Natural killer cell (primary cell): ENCODE results near the gene ARHGAP26. TPM values are rescaled to one million over a fixed set of nuclear protein-coding genes. Genes with fewer than 3 reads are reported as not detected.

Experiments
- ATAC-seq, 3 donors: fragments of 150-1000 bp in 2 of 3; fragments of 200-7000 bp in 1 of 3; cut with Tn5 transposase; 1 replicate in 1 of 3; 2 replicates in 2 of 3; pipeline ENCODE4 v1.10.0; 2021; ENCODE audit warnings: mild to moderate bottlenecking in 2 of 3, moderate library complexity in 2 of 3
- DNase-seq, 2 donors: peaks; one replicate each; pipeline versions ENCODE4 v3.0.0 to v3.0.0-alpha.2; 2013 to 2021; ENCODE audit warnings: mixed read lengths in 1 of 2
- H3K27ac ChIP-seq: one replicate; pipeline ENCODE4 v1.5.1; 2013; ENCODE audit warnings: mild to moderate bottlenecking, low read length
- H3K27me3 ChIP-seq: one replicate; pipeline ENCODE4 v1.6.1; 2013; ENCODE audit warnings: low read length; ENCODE audit not compliant: control insufficient read depth, insufficient read depth
- H3K36me3 ChIP-seq: one replicate; pipeline ENCODE4 v1.6.1; 2013; ENCODE audit warnings: low read length; ENCODE audit not compliant: control insufficient read depth, insufficient read depth
- H3K4me1 ChIP-seq: one replicate; pipeline ENCODE4 v1.6.1; 2013; ENCODE audit warnings: low read length; ENCODE audit not compliant: control insufficient read depth, insufficient read depth
- H3K4me3 ChIP-seq: one replicate; pipeline ENCODE4 v1.5.1; 2013; ENCODE audit warnings: low read length
- H3K9me3 ChIP-seq: one replicate; pipeline ENCODE4 v1.6.1; 2013; ENCODE audit warnings: low read length; ENCODE audit not compliant: control insufficient read depth, insufficient read depth
- H3K27ac Mint-ChIP-seq, 2 donors: one replicate each; pipeline ENCODE4 v1.8.0; 2022; ENCODE audit warnings: mild to moderate bottlenecking in 2 of 2, mixed read lengths in 2 of 2, moderate library complexity in 1 of 2
- H3K27me3 Mint-ChIP-seq, 2 donors: one replicate each; pipeline ENCODE4 v1.8.0; 2022; ENCODE audit warnings: low read depth in 2 of 2, mixed read lengths in 2 of 2
- H3K36me3 Mint-ChIP-seq: one replicate; pipeline ENCODE4 v1.8.0; 2022; ENCODE audit warnings: mixed read lengths
- H3K4me1 Mint-ChIP-seq, 2 donors: one replicate each; pipeline ENCODE4 v1.8.0; 2022; ENCODE audit warnings: mixed read lengths in 2 of 2
- H3K4me3 Mint-ChIP-seq: one replicate; pipeline ENCODE4 v1.8.0; 2022; ENCODE audit warnings: mild to moderate bottlenecking, moderate library complexity, mixed read lengths
- H3K9me3 Mint-ChIP-seq, 2 donors: one replicate each; pipeline ENCODE4 v1.8.0; 2022; ENCODE audit warnings: mixed read lengths in 2 of 2
- CTCF ChIP-seq: fragments of 200-600 bp; IDR thresholded peaks from one replicate; pipeline ENCODE4 v1.8.0; 2022; ENCODE audit warnings: antibody characterized with exemption
- WGBS: methylation state at CpG from one replicate; pipeline ENCODE4 v1.1.7; 2013; ENCODE audit warnings: missing lambda C conversion rate; ENCODE audit not compliant: insufficient coverage; 5-methylcytosine and 5-hydroxymethylcytosine counted together
- intact Hi-C: fragments of 100-400 bp; cut with micrococcal nuclease; formaldehyde crosslinking; loops from one replicate; pipeline ENCODE4 v1.14.2; 2022
- total RNA-seq, 4 donors: library from RNA; stranded (reverse); fragments of 120-200 nt in 1 of 4; gene quantifications; one replicate each; pipeline versions ENCODE4 v1.2.3 to v1.2.4, GENCODE V29; 2013 to 2022

Gene ARHGAP26
- total RNA-seq, 3 donors from 2014 or later (not counting 1 experiment from before 2014, with no cell fraction given) = 153 to 159 (median 158) TPM

GRCh38 chr5:143154510-143155370 lies 384.6 kb downstream of the ARHGAP26 start:
- Histone ChIP-seq H3K4me3 (no peak overlapping the region), H3K27me3 (no peaks in the 10 kb centered on the region), H3K27ac (no peak overlapping the region), H3K4me1 (no peaks in the 10 kb centered on the region), H3K36me3 (peaks cover 7% of the 10 kb centered on the region), H3K9me3 (no peaks in the 10 kb centered on the region)
- no peak overlapping the region for H3K4me3 Mint-ChIP-seq
- H3K27me3 Mint-ChIP-seq = no peaks in the 10 kb centered on the region
- intact Hi-C loops = no loop called here
- H3K27ac Mint-ChIP-seq = no peak overlapping the region
- no peak for TF ChIP-seq CTCF
- DNase-seq (no peak), ATAC-seq (no peak)
- 82% methylated on average over 5 of the region's 5 CpGs for WGBS
- peaks cover 16 to 25% of the 10 kb centered on the region in 2 donors for H3K4me1 Mint-ChIP-seq
- no peaks in the 10 kb centered on the region for H3K9me3 Mint-ChIP-seq
- H3K36me3 Mint-ChIP-seq = peaks cover 7% of the 10 kb centered on the region

GRCh38 chr5:143155455-143155854 lies 385.3 kb downstream of the ARHGAP26 start:
- no peak for DNase-seq
- no peaks in the 10 kb centered on the region for H3K27me3 ChIP-seq
- intact Hi-C loops = no loop called here
- H3K36me3 ChIP-seq = peaks cover under 1% of the 10 kb centered on the region
- H3K27me3 Mint-ChIP-seq = no peaks in the 10 kb centered on the region
- H3K4me3 ChIP-seq = no peak overlapping the region
- no peaks in the 10 kb centered on the region for H3K9me3 Mint-ChIP-seq
- peaks cover 2% of the 10 kb centered on the region for H3K36me3 Mint-ChIP-seq
- no peaks in the 10 kb centered on the region for H3K4me1 ChIP-seq
- ATAC-seq = no peak
- WGBS = 100% methylated on average over 1 of the region's 3 CpGs
- no peak overlapping the region for H3K27ac Mint-ChIP-seq
- TF ChIP-seq CTCF = no peak
- no peaks in the 10 kb centered on the region for H3K9me3 ChIP-seq
- peaks cover 16 to 25% of the 10 kb centered on the region in 2 donors for H3K4me1 Mint-ChIP-seq
- H3K27ac ChIP-seq = no peak overlapping the region
- no peak overlapping the region for H3K4me3 Mint-ChIP-seq

GRCh38 chr5:143156086-143156485 lies 385.9 kb downstream of the ARHGAP26 start:
- Mint-ChIP-seq H3K4me1 (peaks cover 16 to 25% of the 10 kb centered on the region in 2 donors), H3K27me3 (no peaks in the 10 kb centered on the region), H3K36me3 (no peaks in the 10 kb centered on the region), H3K9me3 (no peaks in the 10 kb centered on the region), H3K27ac (no peak overlapping the region), H3K4me3 (no peak overlapping the region)
- no peak for ATAC-seq
- no peaks in the 10 kb centered on the region for H3K4me1 ChIP-seq
- no peaks in the 10 kb centered on the region for H3K27me3 ChIP-seq
- TF ChIP-seq CTCF = no peak
- WGBS = 89% methylated on average over 1 of the region's 1 CpG
- H3K36me3 ChIP-seq = no peaks in the 10 kb centered on the region
- intact Hi-C loops = no loop called here
- no peaks in the 10 kb centered on the region for H3K9me3 ChIP-seq
- H3K4me3 ChIP-seq = no peak overlapping the region
- H3K27ac ChIP-seq = no peak overlapping the region
- no peak for DNase-seq
